Hindlimb muscle (tissue), 1 donor: ENCODE data around the gene PSAT1. TPM values are rescaled to one million over a fixed set of nuclear protein-coding genes. Genes with fewer than 3 reads are reported as not detected.

ENCODE experiments used
- DNase-seq: peaks from one replicate; pipeline ENCODE4 v3.0.0-alpha.2; 2013
- polyA plus RNA-seq: library from polyadenylated mRNA; unstranded; fragments of 120-200 nt; gene quantifications from one replicate; pipeline ENCODE4 v1.2.1, GENCODE V29; 2013; ENCODE audit not compliant: insufficient read length

Gene PSAT1
- polyA plus RNA-seq, 1 donor: 35.1 TPM

DNA sequence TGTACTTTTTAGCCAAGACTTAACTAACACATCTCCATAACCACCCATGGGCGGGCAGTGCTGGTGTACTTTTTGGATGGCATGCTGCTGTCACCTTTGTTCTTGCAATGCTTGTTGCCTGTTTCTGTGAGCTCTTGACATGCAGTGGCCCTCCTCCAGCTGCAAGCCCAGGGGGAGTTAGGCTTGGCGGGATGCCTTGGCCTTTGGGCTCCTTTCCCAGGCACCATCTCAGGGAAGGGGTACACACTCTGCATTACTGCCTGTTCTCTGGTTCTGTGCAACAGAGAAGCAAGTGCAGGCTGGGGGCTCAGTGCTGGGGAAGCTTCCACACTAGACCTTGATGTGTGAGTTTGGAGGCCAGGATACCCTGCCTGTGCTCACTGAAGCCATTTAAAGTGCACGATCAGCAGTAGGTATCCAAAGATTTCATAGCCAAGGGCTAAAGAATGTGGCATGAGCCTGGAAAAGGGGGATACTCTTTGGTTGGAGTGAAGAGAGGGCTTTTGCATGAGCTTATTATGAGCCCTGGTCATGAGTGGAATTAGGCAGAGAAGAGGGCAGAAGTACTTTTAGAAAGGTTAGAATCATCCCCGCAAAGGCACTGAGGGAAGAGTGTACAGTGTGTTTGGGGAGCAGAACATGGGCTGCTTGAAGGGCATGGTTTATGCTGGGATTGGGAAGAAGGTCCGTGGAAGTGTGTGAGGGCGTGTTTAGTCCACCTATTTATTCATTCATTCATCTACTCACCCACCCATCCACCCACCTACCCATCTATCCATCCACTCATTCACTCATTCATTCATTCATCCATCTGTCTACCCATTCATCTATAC is 22.5 kb downstream of the PSAT1 start:
- DNase-seq: no peak

DNA sequence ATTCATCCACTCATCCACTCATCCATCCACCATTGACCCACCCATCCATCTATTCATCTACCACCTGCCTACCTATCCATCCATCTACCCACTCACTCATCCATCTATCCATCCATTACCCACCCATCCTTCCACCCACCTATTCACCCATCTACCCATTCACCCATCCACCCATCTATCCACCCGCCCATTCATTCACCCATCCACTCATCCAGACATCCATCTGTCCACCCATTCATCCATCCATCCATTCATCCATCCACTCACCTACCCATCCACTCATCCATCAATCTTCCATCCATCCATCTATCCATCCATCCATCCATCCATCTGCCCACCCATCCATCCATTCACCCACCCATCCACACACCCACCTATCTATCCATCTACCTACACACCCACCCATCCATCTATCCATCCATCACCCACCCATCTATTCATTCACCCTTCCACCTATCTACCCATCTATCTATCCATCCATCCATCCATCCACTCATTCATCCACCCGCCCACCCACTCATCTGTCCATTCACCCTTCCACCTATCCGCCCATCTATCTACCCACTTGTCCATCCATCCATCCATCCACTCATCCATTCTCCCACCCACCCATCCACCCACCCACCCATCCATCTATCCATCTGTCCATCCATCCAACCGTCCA is 23.2 kb downstream of the PSAT1 start:
- no peak for DNase-seq

DNA sequence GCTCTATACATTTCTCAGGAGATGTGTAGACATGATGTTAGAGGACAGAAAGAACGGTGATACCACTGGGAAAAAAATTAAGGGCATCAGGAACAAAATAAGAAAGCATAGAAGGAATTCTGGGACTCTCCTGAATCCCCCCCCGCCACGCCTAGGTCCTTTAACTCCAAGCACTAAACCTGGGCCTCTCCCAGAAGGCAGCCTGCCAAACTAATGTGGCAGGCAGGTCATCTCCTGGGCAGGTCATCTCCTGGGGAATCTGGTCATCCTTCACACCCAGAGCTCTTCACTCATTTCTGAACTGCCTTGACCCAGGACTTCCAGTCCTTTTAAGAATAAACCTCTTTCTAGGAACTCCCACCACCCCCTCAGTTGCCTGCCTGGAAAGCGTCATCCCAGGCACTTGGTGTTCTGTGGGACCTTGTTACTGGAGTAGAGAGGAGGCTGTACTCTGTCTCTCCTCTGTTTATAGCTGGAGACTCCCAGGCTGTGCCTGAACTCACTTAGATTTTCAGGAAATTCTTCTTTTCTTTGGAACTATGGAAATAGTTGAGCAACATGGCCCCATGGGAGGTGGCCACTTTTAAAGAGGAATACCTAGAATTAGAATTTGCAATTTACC is 24.1 kb downstream of the PSAT1 start:
- DNase-seq: no peak

DNA sequence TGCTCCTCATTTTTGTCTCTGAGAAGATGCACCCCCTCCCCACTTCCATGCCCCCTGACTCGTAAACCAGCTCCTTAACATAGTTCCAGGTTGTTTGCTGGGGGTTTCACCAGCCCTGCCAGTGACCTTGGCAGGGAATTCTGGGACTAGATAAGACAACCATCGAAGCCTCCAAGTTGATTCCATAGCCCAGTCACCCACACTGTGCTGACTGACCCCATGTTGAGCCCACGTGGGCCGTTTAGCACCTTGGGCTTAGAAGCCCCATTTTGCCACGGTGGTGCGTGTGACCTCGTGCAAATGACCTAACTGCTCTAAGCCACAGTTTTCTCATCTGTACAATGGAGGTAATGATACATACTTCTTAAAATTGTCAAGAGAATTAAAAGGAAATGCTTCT is 24.6 kb downstream of the PSAT1 start:
- no peak for DNase-seq

DNA sequence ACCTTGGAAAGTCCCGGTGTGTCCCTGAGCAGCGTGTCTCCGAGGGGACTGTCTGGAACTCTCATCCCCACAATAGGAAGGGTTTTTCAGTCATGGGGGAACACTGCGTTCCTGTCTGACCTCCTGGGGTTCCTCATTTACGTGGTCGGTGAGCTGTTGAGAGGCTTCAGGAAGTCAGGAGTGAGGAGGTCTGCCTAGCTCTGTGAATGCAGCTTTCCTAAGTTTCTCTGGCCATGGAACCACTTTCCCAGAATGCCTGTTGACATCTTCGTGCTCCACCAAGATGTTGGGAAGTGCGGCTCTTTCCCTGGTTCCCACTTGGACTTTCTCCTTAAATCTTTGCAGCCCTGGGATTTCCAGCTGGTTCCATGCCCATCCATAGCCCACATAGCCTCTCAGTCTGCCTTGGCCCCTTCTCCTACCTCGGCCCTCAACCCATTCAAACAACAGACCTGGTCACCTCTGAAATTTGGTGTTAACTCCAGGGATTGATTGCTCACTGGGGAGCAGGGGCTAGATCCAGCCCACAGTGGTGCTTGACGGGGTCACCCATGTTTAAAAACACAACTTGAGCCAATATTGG is 27.2 kb downstream of the PSAT1 start:
- DNase-seq: no peak

DNA sequence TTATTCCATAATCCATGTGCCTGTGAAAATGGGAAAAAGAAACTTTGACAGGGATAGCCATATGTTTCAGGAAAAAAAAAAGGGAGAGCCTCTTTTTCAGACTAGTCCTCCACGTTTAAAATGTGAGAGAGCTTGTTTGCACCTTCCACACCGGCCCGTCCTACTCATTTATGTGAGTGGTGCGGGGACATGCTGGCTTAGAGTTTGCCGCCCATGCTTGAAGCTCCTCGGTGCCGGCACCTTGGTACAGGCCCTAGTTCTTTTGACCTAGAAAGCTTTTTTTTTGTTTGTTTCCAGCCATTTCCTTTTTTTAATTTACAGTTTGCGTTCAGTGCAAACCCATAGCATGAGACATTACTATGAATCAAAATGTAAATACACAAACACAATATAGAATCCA is 27.8 kb downstream of the PSAT1 start:
- DNase-seq: no peak

DNA sequence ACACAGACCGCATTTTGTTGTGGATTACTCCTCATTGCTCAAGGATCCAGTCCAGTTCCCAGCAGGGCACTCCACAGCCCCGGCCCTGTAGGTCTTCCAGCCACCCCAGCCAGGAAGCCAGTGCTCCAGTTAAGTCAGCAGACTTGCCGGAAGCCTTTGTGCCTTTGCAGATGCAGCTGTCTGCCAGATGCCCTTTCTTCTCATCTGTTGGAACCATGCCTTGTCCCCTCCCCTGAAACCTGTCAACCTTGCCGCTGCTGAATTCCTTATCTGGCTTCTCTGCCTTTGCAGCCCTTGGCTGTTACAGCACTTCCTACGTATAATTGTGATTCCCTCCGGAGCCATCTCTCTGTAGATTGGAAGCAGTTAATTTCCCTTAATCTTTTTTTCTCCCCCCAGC is 28.4 kb downstream of the PSAT1 start:
- DNase-seq: no peak

DNA sequence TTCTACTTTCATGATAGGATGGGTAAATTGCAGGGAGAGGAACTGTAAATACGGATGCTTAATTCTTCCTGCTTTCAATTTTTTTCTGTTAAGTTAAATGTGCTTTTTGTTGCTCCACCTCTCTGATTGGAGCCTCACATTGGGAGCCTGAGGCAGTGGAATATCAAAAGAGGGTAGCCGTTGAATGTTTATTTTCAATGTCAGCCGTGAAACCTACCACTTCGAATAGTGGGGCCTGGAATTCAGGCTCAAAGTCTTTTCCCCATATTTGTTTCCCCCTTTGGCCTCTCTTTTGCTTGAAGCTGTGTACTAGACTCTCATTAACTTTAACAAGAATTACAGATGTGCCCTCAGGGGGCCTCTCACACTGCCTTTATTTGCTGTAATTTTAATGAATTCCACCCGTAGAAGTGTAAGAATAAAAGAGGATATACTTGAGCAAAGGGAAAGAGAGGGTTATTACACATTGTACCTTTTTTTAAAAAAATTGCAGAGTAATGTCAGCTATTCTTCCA is 29.0 kb downstream of the PSAT1 start:
- no peak for DNase-seq

DNA sequence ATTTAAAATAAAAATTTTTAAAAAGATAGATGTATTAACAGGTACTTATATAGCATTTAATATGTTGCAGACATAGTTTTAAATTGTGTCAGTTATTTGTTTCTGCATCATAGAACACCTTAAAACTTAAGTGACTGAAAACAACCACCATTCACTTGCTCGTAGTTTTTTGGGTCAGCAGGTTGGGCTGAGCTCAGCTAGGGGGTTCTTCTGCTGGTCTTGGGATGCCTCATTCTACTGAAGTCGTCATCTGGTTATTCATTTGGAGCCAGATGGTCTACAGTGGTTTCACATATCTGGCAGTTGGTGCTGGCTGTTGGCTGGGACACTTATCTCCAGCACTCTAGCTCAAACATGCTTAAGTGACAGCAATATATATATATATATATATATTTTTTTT is 29.6 kb downstream of the PSAT1 start:
- no peak for DNase-seq

DNA sequence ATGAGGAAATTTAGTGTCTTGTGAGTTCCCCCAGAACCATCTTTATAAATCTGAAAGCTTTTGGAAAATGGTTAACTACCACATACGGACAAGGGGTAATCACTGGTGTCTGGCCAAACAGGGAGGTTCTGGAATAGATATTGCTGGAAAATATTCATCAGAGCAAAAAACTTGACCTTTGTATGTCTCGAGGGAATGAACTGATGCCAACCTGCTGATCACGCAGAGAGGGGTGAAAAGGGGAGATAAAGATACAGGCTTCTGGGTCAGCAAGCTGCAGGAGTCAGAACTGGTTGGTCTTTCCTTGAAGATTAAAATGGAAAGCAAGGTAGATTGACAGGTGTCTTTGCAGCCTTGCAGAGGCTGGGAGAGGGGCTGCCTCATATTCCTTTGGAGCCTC is 35.5 kb downstream of the PSAT1 start:
- DNase-seq: no peak

DNA sequence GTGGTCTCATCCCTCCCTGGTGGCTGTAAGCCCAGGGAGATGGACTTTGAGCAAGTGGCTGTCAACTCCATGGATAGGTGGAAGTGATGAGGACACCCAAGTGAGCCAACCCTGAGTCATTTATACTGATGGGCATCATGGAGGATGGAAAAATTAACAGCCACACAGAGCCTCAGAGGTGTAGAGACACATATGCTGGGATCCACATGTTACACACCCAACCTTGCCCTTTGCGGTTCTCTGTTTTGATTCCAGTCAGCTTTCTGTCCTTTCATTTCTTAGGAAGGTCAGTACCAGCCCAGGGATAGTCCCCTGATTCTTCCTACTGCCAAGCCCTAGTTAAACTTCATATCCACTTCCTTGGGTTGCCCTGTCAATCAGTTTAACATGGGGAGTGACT is 51.9 kb downstream of the PSAT1 start:
- DNase-seq: no peak

DNA sequence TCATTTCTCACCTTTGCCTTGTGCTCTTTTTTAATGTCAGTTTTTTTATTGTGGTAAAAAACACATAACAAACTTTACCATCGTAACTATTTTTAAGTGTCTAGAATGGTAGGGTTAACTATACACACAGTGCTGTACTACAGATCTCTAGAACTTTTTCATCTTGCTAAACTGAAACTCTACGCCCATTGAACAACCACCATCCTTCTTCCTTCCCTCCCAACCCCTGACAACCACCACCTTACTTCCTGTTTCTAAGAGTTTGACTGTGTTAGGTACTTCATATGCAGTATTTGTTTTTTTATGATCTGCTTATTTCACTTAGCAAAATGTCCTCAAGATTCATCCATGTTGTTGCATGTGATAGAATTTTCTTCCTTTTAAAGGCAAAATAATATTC is 54.9 kb downstream of the PSAT1 start:
- no peak for DNase-seq

DNA sequence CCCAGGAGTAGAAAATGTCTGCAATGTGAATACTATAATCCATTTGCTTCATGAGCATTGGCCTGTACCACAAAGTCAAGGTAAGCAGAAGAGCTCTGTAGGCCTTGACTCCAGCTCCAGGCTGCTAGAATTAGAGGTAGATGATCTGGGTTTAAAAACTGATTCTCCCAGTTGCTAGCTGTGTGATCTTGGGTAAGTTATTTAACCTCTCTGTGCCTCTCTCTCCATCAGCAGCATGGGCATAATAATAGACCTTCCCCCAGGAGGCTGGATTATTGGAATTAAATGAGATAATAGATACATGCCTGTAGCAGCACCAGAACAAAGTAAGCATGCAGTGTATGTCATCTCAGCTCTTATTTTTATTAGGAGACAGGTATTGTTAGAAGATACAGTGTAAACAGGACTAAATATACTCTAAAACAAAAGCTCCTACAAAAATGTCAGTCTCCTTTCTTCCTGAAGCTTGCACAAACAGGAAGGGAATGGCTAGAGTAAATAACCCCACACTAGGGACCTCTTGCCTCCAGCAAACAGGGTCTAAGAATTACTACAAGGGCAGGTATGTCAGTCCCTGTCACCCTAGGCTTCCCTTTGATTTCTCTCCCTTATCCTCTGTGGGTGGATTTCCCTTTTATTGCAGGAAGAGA is 57.5 kb downstream of the PSAT1 start:
- DNase-seq: no peak

DNA sequence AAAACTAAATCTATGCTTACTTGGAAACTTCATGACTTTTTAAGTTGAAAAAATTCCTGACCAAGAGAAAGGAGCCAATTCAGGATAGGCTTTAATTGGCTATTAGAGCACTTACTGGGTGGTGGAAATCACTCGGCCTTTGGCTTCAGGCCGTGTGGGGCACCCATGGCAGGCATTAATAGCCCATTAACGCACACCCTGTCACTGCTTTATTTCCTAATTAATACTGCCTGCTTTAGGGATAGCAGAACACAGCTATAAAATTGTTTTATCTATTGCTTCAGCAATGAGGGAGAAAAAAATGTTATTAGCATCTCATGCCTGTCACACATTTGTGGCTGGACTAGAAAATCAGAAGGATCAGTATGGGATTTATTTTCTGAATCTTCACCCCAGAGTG is 58.1 kb downstream of the PSAT1 start:
- no peak for DNase-seq

DNA sequence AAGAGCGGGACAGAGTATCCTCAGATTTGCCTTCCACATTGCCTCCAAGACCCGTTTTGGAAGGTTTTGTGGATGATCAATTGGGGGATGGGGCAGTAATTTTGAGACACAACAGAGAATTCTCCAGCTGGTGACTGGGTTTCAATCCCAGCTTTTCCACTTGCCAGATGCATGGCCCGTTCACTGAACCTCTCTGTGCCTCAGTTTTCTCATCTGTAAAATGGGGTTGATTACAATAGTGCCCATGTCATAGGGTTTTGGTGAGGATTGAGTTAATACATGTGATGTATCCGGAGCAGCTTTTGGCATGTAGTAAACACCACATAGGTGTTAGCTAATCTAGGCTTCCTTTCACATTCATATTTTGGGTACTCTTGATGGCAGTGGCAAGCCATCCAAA is 59.7 kb downstream of the PSAT1 start:
- DNase-seq: no peak

DNA sequence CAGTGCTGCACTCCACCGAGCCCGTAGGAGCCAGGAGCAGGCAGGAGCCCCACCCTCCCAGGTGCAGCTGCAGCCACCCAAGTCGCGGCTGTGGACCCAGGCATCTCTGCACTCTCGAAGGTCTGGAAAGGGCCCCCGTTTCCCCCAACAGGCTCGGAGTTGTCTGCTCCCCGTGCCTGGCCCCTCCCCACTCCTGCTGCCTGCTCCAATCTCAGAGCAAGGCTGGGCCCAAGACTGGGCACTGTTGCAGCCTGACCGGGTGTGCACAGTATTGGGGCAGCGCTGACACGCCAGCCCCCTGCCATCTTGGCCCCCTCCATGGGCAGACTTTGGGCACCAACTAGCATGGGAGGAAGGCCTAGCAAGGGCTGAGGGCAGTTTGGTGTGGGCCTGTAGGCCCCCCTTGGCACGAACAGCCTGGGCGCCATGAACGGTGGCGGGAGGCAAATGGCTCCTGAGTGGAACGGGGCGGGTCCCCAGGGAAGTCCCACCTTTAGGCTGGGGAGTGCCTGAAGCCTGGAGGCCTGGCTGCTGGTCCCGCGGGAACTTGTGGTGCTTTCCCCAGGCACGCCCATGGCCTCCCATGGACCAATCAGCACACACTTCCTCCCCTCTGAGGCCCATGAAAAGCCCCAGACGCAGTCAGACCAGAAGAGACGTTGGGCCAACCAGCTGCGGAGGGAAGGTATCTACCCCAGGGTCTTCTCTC is 60.4 kb downstream of the PSAT1 start:
- no peak for DNase-seq

DNA sequence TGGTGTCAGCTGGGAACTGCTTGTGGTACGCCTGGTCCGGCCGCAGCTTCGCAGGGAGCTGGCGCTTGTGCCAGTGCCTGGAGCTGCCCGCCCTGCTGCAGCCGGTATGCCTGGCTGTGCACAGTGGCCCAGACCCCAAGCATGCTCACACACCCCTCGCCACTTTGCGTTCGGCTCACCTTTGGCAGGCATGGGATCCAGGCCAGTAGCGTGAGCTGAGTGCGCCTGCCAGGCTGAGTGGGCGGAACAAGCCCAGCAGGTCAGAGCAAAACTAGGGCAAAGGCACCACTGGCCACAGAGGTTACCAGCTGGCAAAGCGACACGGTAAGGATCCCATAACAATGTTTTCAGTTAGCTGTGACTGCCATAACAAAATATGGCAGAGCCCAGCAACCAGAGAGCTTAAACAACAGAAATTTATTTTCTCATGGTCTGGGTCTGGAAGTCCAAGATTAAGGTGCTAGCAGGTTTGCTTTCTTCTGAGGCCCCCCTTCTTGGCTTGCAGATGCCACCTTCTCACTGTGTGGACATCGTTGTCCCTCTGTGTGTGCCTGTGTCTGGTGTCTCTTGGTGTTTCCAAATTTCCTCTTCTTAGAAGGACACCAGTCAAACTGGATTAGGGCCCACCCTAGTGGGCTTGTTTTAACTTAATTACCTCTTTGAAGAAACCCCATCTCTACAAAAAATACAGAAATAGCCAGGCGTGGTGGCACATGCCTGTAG is 61.6 kb downstream of the PSAT1 start:
- no peak for DNase-seq

DNA sequence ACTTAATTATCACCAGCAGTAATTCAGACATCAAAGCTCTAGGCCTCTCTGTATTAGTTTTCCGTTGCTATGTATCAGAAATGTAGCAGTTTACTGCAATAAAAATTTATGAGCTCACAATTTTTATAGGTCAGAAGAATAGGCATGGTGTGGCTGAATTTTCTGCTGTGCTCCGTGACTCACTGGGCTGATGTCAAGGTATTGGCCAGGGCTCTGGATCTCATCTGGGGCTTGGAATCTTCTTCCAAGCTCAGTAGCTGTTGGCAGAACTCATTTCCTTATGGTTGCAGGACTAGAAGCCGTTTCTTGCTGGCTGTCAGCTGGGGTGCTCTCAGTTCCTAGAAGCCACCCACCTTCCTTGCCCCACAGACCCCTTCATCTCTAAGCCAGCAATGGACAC is 66.3 kb downstream of the PSAT1 start:
- no peak for DNase-seq

DNA sequence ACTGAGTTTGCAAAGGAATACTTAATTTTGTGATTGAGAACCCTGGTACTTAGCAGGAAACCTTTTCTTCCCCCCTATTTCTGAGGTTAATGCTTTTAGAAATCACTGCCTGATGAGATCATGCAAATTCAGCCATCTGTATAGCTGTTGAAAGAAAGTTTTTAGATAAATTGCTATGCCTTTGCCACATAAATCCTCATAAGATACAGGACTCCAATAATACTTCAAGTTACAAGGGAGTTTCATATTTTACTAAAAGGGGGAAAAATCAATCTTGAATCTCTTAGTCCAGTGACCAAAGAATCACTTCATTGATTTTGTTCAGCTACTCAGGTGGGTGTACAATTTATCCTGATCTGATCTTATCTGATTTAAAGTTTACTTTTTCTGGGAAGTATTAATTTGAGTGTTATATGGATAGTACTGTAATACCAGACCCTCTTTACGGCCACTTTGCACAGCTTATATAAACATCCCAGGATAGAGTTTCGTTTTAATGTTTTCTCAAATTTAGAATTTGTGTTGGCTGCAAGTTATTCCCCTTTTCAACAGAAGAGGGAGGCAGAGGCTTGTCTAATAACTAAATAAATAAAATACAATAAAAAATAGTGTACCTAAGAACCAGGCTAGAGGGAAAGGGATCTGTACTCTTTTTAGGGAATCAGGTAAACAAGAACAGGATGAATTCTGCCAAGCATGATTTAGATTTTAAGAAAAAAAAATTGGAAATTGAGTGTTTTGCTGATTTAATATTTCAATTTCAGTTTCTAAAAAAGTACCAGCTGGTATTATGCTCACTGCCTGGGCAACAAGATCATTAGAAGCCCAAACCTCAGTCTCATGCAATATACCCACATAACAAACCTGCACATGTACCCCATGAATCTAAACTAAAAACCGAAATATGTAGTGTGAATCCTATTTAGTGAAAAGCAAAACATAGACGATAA is 69.1 kb downstream of the PSAT1 start:
- no peak for DNase-seq

DNA sequence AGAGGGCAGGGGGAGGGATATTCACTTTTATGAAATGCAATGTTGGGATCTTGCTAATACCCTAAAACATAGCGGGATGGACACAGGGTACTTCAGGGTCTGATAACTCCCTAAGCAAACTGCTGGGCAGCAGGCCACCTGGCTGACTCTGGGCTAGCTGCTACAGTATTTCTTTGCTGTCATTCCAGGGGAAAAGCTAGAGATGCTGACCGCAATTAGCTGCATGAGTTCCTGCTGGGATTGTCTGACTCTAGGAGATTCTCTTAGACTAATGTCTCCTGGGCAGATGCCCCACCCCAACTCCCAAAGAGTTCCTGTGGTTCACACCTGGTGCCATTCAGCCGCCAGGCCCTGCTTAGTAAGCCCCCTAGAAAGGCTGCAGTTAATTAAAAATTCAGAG is 69.9 kb downstream of the PSAT1 start:
- DNase-seq: no peak
